PC-9 (cell line): Measurements from ENCODE around the gene ANKRD37.

ENCODE experiments used
- CTCF ChIP-seq: fragments of 200-600 bp; sonication (generic); conservative IDR thresholded peaks from 2 replicates; pipeline ENCODE4 v1.6.1; 2017; ENCODE audit warnings: mixed run types, antibody characterized with exemption, mild to moderate bottlenecking, moderate library complexity
- EZH2 ChIP-seq: fragments of 200-600 bp; sonication (generic); IDR thresholded peaks from 2 replicates; pipeline ENCODE4 v1.8.0; 2017; ENCODE audit warnings: antibody characterized with exemption, low read depth

GRCh38 chr4:185405296-185405999, 8.8 kb downstream of the ANKRD37 start:
- TF ChIP-seq CTCF (no peak), EZH2 (no peak)
